NCI-H1930 (cell line): ENCODE measurements around the gene BCAT1.
"Not testable (repeated sequence)": the region's sequence is repeated elsewhere in the genome, so short reads cannot be mapped to it uniquely, and the experiment has no call there.

Experiments used
- DNase-seq, 2 experiments: peaks; one replicate each; lab custom pipeline; 2025; lab: John Stamatoyannopoulos, UW

The BCAT1 gene

GRCh38 chr12:24926080-24926479 is 22.8 kb downstream of the BCAT1 start:
- not testable (repeated sequence) for DNase-seq

- no peak for DNase-seq
Observed at GRCh38 chr12:24922090-24922489, 26.8 kb downstream of the BCAT1 start.

DNA sequence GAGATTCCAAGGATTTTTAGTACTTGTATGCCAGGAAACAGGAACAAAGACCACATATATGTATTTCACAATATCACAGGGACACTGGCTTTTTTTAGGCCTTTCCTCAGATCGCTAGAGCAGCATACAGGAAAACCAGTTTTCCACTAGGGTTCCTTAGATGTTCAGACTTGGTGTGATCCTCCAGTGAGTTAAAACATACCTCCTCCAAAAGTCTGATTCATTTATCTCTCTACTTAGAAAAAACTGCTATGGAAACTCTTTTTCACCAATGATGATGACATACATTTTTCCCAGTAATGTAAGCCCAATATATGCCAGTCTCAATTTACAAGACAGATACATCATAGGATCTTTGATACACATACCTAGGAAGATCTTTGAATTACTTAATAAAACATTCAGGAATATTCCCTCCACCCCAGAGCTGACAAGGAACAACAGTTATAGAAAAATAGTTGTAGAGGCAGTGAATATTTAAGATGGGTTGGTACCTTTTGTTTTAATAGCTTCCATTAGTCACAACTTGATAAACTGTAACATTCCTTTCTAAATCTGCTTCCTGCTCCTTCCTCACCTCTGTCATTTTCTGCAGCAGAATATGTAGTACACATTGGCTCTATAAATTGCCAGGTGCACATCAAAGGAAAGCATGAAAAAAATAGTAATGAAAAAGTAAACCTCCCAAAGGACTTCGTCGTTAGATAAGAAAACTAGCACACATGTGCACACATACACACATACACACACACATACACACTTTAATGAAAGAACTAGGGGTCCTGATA is 27.5 kb downstream of the BCAT1 start:
- no peak for DNase-seq

- no peak for DNase-seq
Observed at GRCh38 chr12:24920141-24920540, 28.8 kb downstream of the BCAT1 start.

DNA sequence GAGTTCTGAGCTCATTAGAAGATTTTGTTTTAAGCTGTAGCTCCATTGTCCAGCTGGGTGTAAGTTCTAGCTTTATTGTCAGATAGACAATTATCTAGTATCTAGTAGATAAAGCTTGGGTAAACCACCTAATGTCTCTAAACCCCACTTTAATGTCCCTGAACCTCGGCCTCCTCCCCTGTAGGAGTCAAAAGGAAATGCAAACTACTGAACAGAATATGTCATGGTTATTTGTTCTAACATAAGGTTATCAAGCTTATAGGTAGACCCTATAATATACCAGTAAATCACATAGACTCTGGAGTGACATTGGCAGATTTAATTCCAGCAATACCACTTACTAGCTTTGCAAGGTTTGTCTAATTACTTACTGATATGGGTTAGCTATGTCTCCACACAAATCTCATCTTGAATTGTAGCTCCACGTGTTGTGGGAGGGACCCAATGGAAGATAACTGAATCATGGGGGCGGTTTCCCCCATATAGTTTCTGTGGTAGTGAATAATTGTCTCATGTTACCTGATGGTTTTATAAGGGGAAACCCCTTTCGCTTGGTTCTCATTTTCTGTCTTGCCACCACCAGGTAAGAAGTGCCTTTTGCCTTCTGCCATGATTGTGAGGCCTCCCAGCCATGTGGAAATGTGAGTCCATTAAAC is 29.4 kb downstream of the BCAT1 start:
- no peak for DNase-seq

DNA sequence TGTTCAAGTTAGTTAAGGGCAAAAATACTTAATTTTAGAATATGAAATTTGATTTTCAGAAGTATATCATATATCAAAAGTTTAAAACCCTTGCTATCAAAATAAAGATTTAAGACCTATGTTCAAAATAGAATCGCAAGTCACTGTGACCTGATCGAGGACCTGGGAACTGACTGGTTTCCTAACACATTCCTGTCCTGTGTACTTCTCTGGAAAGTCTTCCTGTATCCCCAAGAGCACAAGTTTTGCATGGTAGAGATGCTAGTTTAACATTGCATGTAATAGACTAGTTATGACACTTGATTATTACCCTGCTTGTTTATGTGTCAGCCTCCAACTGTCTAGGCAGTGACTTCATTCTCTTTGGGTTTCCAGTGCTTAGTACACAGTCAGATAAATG is 30.3 kb downstream of the BCAT1 start:
- DNase-seq = no peak

DNA sequence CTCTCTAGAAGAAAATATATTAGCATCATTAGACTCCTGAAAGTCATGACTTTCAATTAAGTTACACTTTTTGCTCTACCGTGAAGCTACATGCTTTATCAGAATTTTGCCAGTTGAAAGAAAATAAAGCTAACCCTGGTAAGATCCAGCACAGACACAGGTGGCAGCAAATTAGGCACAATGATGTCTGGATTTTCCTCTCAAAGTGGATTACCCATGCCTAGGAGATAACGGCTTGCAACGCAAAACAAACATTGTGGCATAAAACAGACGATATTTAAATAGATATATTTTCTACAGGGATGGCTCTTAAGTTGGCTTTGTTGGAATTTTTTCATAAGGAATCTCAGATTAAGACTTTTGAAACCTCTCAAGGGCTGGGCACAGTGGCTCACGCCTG is 33.4 kb downstream of the BCAT1 start:
- DNase-seq = no peak

DNA sequence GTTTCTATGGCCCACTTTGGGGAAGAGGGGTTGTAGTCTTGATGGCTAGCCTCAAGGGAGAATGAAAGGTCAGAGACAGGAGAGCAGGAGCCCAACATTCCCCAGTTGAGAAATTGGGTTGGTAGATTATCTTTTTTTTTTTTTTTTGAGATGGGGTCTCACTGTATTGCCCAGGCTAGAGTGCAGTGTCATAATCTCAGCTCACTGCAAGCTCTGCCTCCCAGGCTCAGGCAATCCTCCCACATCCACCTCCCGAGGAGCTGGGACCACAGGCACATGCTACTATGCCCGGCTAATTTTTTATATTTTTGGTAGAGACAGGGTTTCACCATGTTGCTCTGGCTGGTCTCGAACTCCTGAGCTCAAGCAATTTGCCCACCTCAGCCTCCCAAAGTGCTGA is 34.9 kb downstream of the BCAT1 start:
- no peak for DNase-seq

DNA sequence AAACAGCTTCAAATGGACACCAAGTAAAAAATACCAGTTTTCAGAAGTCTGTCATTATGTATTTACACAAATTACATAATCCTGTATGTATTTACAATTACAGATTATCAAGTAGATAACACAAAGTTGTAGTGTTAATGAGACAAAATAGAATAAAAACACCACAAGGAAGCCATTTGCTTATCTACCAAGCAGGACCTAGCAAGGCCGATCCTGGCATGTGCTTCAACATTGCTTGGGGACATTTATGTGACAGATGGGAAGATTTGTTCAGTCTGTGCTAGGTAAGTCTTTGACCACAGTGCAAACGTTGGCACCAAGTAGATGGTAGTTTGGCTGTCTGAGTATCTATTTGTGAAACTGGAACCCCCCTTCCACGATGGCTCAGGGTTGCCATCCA is 35.8 kb downstream of the BCAT1 start:
- DNase-seq = no peak

- no peak for DNase-seq
Observed at GRCh38 chr12:24911271-24911791, 37.6 kb downstream of the BCAT1 start.

DNA sequence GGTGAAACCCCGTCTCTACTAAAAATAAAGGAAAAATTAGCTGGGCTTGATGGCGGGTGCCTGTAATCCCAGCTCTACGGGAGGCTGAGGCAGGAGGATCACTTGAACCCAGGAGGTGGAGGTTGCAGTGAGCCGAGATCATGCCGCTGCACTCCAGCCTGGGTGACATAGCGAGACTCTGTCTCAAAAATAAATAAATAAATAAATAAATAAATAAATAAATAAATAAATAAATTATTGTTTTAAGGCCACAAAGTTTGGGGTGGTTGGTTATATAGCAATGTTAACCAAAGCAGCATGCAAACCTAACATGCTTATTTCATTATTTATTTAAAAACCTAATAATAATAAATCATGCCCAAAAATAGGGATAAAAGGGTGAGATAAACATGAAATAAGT is 38.7 kb downstream of the BCAT1 start:
- DNase-seq = not testable (repeated sequence)

DNA sequence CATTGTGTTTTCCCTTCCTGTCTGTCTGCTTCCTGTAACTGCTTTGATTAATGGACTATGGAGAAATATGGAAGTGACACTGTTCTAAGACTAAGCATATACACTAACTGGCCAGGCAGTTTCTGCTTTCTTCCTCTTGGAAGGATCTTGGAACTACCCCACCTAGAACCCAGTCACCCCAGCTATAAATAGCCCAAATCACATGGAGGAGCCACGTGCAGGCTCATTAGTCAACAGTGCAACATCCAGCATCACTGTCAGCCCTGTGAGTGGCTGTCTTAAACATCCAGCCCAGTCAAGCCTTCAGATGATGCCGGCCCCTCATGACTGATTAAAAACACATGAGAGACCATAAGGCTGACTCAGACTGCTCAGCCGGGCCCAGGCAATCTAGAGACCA is 39.2 kb downstream of the BCAT1 start:
- DNase-seq = no peak

DNA sequence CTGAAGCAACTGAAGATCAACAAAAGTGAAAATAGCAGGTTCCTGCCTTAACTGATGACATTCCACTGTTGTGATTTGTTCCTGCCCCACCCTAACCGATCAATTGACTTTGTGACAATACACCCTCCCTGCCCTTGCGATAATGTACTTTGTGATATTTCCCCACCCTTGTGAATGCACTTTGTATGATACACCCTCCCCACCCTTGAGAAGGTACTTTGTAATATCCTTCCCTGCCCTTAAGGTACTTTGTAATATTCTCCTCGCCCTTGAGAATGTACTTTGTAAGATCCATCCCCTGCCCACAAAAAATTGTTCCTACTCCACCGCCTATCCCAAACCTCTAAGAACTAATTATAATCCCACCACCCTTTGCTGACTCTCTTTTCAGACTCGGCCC is 41.4 kb downstream of the BCAT1 start:
- DNase-seq = no peak

DNA sequence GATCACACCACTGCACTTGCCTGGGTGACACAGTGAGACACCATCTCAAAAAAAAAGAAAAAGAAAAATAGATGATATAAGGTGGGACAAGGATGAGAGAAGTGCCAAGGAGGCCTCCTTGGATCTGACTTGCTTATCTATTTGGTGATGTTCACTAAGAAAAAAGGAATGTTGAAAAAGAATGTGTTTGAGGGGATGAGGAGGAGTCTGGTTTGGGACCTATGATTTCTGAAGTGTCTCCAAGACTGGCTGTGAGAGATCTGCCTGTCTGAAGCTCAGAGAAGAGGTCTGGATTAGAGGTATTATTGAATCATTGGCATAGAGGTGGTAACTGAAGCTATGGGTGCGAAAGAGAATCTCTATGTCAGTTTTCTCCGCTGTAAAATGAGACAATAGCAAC is 42.8 kb downstream of the BCAT1 start:
- DNase-seq = no peak

DNA sequence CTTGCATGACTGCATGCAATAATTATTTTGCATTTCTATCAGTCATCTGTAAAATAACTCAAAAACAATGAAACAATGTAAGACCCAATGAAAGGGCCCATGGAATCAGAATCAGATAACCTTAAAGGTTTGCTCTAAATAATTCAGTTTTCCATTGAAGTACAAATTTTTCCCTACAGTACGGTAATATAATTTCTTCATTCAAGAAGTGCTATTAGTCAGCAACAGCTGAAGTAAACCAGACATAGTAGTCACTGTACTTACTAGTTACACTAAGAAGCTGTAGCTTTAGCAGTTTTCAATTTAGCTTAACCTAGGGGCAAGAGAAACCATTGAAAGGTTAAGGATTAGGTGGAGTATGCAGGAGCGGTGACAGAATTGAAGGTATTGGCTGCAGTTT is 43.5 kb downstream of the BCAT1 start:
- no peak for DNase-seq

DNA sequence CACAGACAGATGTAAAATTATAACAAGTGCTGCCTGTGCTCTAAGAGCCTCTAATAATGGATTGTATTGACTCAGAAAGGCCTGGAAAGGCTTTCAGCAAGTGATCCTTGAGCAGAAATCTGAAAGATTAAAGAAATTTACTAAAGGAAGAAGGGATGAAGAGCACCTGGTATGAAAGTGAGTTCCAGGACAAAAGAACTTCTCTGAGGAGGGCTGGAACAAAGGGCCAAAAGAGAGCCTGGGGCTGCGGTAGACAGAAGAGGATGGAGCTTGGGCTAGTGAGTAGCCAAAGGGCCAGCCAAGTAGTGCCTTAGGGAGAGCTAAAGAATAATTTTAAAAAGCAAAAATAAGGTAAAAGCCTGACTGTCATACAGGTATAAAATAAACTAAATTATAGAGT is 44.0 kb downstream of the BCAT1 start:
- no peak for DNase-seq

DNA sequence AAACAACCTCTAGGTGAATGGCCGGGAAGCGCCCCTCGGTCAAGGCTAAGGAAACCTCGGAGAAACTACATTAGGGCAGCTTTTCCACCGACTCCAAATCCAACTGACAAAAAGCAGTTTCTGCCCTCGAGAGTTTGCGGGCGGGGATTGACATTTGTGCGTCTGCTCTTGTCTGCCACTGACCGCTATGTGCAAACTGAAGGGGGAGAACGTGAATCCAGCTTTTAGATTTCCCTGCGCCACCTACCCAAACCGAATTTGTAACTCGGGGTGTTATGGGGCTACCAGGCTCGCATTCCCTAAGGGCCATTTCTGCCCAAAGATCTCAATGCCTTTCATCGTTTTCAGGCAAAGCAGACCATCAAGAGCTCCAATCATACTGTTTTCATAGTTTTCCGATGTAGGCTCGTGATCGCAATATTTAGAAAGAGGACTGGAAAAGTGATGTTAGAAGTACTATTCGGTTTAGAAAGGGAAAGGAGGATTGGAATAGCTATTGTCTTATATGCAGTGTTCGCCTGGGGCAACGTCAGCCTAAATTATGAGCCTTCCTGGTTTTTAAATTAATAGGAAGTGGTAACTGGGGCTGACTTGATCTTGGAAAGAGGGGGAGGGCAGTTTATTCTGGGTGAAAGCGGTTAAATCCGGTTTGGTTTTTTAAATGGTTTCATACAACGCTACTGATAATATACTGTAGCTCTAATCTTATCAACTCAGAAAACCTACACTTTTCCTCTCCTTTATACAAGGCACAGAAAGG is 45.4 kb downstream of the BCAT1 start:
- no peak for DNase-seq

GRCh38 chr12:24902511-24903328 is 46.2 kb downstream of the BCAT1 start:
- DNase-seq = no peak

DNA sequence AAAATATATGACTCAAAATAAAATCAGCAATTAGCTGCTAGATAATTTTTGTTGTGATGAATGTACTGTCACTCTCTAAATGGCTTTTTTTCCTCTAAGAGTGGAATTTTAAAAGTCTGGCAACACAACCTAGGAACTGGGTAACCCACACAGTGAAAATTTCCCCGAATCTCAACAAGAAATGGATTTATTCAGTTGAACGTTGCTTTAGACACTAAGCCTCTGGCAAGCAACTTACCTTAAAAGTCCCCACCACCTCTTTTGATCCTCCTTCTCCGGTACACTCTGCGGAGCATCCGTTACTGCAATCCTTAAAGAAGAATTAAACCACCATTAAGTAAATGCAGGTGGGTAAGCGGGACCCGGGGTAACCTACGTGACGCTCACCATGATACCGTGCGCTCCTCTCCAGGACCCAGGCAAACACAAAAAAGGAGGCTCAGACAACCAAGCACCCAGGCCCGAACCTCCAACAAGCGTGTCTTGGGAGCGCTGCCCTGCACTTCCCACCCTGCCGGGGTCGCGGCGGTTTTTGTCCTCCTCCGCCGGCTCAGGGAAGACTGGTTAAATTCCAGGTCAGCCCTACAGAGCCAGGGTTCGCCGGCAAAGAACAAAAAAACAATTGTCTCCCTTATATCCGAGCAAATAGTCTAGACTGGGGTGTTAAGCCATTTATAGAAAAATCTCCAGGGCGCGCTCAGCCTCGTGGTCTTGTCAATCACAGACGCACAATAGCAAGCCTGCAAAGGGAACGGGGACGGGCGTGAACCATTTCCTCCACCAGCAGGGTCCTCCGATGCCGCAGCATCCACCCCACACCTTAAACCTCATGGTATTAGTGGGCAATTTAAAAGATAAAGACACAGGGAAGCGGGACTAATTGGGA is 47.1 kb downstream of the BCAT1 start:
- DNase-seq = no peak

- DNase-seq = no peak
Observed at GRCh38 chr12:24900196-24900595, 48.7 kb downstream of the BCAT1 start.

- DNase-seq = no peak
Observed at GRCh38 chr12:24899503-24900075, 49.3 kb downstream of the BCAT1 start.
